HUDEP-2 (cell line): Measurements from ENCODE around the gene GPHN.
"Not testable (repeated sequence)": the region's sequence is repeated elsewhere in the genome, so short reads cannot be mapped to it uniquely, and the experiment has no call there.

Experiments
- DNase-seq, 76 experiments: peaks; one replicate each; lab custom pipeline; 2025; ENCODE audit not compliant: unreplicated experiment in 76 of 76; lab: John Stamatoyannopoulos, UW

GPHN gene

DNA sequence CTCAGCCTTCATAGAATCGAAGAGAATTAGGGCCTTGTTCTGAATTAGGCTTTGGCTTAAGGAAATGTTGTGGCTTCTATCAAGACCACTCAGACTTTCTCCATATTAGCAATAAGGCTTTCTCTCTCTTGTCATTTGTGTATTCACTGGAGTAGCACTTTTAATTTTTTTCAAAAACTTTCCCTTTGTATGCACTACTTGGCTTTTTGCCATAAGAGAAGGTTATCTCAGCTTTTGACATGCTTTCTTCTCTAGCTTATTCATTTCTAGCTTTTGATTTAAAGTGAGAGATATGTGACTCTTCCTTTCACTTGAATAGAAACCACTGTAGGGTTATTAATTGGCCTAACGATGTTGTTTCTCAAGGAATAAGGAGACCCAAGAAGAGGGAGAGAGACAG is 244.2 kb downstream of the GPHN start:
- no peak for DNase-seq

DNA sequence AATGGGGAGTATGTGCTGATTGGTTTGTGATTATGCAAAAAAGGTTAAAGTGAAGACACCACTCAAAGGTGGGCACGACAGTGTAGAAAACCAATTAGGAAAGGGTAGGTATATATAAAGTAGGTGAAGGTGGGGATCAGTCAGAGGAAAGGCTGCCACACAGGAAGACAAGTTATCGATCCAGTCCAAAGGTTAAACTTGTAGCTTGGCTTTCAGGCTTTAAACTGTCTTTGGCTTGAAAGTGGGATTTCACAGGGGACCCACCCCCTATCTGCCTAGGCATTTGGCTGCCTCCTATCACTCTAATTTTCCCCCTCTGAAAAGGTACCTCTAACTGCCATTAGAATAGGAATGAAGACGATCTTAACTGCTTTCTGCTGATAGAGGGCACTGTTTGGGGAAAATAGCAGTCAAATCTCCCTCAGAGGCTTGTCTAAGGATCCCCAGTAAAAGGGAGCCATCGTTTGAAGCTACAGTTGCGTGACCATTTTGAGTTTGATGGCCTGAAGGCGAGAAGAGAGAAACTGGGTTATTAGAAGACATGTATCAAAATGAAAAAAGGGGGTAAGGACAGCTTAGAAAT is 250.2 kb downstream of the GPHN start:
- no peak for DNase-seq

DNA sequence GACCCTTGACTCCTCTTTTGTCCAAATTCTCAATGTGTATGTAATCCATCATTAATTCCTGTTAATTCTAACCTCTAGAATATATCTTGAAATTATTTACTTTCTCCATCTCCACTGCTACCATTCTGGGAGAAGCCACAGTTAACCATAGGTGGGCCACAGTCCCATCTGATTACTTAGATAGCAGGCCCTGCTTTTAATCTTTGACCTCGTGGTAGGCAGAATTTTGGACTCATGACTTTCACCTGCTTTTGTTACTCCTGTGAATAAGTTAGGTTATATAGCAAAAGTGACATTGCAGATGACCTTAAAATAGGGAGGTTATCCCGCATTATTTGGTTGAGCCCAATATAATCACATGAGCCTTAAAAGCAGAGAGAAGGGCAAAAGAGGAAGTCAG is 264.2 kb downstream of the GPHN start:
- no peak for DNase-seq

DNA sequence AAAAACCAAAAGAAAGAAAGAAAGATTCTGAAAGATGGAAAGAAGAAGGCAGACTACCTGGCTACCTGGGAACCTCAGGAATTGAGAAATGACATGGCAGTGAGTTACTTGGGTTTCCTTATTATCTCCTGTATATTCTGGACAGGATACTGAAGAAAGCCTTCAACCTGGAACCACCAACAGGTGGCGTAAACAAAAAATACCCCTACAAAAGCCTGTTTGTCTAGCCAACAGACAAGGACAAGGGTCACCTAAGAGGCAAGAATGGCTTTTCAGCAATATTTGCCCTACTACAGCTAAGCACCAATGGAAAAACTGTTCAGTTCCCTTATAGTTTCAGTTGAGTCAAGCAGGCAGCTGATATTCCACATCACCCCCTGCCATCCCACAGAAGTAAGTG is 274.9 kb downstream of the GPHN start:
- DNase-seq: no peak

DNA sequence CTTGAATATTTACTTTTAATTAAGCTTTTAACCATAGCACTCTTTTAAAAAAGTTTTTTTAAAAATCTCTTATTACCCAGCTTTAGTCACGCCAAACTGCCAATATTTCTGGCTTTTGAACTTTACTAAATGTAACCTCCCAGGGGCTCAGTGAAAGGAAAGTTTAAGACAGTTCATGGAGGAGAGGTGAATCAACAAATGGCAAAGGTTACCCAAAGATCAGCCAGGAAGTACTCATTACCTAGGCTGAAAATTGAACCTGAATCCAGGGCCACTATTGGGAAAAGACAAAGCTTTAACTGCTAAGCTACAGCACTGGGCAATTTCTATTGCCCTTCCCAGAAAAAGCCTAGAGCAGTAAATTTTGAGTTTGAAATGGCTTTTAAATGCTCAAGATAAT is 282.2 kb downstream of the GPHN start:
- DNase-seq: no peak

DNA sequence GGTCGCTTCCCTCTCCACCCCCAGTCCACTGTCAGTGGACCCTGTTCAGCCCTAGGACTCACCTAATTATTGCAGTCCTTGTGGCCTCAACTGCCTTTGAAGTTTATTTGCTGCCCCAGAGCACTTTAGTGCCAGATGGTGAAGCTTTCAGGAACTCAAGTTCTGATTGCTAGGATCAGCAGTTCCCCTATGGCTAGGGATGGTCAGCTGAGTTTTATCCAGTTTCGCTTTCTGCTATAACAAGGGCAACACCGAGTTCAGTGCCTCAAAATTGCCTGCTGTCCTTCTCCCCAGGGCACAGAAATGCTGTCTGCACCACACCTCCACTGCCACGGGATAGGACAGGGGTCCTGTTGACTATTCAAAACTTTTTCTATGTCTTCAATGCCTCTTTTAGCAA is 295.0 kb downstream of the GPHN start:
- no peak for DNase-seq

DNA sequence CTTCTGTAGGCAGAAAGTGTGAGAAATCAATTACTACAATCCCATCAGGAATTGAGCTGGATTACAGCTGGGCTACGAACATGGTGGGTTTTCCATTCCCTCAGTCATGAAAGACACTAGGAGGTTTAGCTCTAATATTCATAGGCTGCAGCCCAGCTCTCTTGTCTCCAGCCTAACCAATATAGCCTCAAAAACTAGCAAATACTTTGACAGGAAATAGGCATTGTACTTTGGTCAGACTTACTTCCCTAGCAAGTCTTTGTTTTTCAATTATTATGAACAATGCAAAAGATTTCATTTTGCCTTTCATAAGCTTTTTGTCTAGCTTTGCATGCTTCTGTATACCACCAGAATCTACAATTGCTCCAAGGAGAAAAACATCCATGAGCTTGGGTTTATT is 296.2 kb downstream of the GPHN start:
- DNase-seq: no peak

DNA sequence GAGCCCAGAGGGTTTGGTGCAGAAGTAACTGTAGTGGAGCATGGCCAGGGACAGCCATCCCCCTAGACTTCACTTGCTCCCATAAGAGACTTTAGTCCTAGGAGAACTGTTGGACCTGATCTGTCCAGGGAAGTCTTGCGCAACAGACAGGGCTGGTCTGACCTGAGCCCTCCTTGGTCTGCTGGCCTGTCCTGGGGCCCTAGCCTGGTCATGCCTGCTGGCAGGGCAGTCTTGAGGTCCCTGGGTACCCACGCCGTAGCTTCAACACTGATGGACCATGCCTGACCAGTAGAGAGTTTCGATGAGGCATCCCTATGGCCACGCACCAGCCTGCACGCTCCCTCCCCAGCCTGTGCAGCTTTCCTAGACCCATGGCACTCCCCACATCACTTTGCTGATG is 305.7 kb downstream of the GPHN start:
- no peak for DNase-seq

DNA sequence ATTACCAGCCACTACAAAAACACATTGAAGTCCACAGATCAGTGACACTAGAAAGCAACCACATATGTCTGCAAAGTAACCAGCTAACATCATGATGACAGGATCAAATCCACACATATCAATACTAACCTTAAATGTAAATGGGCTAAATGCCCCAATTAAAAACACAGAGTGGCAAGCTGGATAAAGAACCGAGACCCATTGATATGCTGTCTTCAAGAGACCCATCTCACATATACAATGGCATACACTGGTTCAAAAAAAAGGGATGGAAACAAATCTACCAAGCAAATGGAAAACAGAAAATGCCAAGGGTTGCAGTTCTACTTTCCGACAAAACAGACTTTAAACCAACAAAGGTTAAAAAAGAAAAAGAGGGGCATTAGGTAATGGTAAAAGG is 307.7 kb downstream of the GPHN start:
- no peak for DNase-seq

DNA sequence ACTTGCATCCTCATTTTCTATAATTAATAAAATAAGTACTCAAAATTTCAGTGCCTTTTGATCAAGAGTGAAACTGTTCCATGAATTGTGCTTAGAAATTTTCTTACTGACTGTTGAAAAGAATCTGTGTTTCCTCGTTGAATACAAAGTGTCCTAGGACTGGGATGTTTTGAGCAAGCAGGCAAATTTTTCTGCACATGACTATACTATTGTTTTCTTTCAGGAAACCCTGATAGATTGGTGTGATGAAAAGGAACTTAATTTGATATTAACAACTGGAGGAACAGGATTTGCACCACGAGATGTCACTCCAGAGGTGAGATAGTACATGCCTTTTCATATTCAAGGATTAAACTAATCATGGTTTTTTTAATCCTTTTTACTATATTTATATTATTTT is 316.3 kb downstream of the GPHN start:
- DNase-seq: no peak

DNA sequence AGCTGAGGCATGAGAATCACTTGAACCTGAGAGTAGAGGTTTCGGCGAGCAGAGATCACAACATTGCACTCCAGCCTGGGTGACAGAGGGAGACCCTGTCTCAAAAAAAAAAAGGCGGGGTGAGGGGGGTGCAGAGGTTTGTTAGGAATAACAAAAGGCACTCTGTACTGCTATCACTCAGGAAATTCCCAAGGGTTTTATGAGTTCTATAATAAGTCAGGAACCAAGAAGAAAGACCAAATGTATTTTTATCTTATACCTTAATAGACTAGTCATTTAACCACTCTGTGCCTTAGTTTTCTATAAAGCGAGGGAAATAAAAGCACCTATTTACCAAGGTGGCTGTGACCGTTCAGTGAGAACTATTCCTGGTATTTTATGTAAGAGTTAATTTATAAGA is 319.2 kb downstream of the GPHN start:
- no peak for DNase-seq

DNA sequence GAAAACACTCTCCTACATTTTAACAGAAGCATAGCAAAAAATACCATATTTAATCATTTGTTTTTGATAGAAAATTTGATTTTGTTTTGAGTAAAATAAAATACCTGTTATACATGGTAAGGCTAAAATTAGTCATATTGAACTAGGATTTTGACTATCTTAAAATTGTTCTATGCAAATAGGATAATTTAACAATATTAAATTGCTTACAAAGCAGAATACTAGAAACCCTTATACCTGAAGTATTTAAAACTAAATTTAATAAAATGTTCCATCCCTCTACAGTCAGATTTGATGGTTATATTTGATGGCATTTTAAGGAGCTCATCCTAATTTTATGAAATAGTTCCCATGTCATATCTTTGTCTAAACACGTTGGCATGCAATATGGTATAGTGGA is 323.2 kb downstream of the GPHN start:
- no peak for DNase-seq

DNA sequence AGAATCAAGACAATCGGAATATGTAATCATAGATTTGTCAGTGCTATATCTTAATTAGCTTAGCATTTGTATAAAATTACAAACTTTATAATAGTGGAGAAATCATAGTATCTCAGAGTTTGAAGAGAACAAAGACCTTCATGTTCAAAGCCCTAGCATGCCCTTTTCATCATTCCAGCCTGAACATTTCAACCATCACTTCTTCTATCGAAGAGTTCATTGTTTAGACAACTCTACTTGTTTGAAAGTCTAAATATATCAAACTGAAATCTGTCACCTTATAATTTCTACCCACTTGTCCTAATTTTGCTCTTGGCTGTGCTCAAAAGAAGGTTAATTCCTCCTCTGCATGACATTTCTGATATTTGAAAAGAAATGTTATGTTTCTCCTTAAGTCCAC is 325.9 kb downstream of the GPHN start:
- no peak for DNase-seq

DNA sequence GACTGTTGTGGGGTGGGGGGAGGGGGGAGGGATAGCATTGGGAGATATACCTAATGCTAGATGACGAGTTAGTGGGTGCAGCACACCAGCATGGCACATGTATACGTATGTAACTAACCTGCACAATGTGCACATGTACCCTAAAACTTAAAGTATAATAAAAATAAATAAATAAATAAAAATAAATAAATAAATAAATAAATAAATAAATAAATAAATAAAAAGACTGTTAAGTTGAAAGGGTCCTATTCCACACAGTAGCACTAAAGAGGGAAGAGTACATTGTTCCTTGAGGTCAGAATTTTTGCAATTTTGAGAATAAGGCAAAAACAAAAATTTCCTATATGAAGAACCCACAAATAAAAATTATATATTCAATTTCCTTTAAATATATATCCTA is 329.5 kb downstream of the GPHN start:
- DNase-seq: not testable (repeated sequence)

DNA sequence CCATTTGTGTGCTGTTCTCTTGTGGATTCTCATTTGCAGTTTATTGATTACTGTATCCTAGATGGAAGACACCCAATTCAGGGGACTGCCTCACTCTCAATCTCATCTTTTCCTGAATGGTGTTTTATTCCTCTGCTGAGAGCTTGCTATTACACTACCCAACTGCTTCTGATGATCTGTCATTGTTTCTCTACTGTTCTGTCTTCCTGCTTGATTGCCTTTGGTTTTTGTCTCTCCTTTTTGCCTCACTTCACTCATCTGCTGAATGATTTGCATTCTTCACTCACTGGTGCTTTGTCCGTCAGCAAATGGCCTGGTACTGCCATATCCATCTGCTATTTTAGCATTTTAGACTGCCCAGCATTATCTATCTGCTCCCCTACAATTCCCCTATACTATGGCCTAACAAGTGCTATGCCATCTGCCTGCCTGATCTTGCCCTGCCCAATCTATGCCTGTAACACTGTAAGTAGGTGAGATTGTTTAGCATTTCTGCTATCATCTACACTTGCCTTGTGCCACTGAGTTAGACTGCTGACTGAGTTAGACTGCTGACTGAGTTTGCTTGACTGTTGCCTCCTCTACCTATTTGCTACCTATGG is 335.1 kb downstream of the GPHN start:
- no peak for DNase-seq

DNA sequence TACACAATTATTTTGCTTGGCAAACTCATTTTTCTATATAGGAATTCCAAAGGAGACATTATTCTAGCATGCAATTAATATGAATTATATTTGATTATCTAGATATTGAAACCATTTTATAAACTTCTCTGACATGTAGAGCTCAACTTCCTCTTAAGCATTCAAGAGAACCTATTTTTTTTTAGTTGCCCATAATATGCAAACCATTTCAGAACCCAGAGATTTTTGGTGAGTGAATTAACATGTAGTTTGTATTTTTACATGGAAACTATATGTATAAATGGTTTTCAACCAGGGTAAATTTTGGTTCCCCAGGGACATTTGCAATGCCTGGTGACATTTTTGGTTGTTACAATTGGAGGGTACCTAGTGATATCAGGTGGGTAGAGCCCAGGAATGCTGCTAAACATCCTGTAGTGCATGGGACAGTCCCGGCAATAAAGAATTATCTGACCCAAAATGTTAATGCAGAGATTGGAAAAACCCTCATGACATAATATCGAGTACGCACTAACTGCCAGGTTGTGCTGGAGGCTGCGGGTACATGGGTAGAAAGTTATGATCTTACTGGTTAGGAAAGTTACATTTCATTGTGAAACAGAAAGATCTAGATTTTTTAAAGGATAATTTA is 342.4 kb downstream of the GPHN start:
- no peak for DNase-seq

DNA sequence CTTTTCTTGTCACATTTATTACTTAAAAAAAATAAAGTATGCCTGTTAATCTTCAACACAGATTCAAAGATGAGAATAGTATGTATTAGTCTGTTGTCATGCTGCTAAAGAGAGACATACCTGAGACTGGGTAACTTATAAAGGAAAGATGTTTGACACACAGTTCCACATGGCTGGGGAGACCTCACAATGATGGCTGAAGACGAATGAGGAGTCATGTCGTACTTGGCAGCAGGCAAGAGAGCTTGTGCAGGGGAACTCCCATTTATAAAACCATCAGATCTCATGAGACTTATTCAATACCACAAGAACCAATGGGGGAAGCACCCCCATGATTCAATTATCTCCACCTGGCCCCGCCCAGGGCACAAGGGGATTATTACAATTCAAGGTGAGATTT is 345.4 kb downstream of the GPHN start:
- no peak for DNase-seq

DNA sequence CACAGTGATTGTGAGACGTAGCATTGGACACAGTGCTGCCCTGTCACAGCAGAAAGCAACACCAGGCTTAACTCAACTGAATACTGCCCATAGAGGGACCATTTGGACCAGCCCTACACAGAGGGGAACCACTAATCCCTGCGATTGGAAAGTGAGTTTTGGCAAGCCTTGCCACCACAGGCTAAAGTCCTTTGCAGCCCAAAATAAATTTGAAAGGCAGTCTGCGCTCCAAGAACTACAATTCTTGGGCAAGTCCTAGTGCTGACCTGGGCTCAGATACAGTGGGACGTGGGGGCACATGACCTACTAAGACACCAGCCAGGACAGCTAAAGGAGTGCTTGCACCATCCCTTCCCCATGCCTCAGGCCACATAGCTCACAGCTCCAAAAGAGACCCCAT is 349.9 kb downstream of the GPHN start:
- DNase-seq: no peak

DNA sequence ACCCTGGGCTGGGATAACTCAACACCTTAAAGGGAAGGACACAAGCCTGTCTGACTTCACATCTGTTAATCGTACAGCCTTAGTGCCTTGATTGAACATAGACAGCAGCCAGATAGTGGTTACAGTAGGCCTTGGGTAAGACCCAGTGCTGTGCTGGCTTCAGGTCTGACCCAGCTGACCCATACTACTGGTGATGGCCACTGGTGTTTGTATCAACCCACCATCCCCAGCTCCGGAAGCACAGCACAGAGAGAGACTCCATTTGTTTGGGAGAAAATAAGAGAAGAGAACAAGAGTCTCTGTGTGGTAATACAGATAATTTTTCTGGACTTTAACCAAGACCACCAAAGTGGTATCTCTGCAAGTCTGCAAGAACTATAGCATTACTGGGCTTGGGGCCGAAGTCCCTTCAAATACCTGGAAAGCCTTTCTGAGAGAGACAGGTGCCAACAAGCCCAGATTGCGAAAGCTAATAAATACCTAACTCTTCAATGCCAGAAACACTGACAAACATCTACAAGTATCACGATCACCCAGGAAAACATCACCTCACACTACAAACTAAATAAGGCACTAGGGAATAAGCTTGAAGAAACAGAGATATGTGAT is 351.2 kb downstream of the GPHN start:
- DNase-seq: no peak

DNA sequence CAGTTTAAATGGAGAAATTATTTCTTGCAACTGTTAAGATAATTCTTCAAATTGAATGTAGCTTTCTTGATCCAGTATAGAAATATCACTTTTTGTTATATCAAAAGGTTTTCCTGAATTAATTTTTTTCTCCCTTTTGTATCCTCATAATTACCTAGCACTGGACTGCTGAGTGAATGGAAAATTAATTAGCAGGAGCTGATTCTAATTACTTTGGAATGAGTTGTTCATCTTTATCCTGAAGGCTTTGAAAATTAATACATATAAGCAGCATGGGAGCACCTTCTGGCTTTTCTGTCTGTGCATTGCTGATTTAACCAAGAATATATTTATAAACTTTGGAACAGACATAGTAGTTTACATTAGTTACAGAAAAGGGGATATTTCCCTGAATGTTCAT is 373.6 kb downstream of the GPHN start:
- no peak for DNase-seq

DNA sequence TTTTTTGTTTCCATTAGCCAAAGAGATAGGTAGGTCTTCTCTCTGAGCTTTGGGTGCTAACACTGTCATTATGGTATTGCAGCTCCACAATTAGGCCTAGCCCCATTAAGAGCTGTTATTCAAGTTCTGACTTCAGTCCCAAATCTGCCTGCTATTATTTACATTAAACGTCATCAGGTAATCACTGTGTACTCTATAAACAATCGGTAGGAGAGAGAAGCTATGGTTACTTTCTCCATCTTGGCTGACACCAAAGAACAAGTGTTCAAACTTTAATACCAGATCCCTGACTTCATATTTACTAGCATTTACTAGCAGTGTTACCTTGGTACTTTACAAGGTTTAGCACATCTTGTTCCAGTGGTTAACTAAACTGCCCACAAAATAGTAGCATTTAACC is 376.2 kb downstream of the GPHN start:
- DNase-seq: no peak

DNA sequence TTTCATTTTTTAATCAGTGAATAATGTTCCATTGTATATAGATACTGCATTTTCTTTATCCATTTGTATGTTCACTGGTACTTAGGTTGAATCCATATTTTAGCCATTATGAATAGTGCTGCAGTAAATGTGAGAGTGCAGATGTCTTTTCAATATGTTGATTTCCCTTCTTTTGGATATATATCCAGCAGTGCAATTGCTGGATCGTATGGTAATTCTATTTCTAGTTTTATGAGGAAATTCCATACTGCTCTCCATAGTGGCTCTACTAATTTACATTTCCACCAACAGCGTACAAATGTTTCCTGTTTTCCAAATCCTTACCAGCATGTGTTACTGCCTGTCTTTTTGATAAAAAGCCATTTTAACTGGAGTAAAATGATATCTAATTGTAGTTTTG is 392.8 kb downstream of the GPHN start:
- no peak for DNase-seq
